Astrocyte (in vitro differentiated cells and primary cell): Measurements from ENCODE around the gene ANO8.

Source experiments
- CTCF ChIP-seq: IDR thresholded peaks from 2 replicates; pipeline ENCODE4 v1.5.1; 2011; ENCODE audit warnings: low read depth, mild to moderate bottlenecking, inconsistent platforms, low read length, moderate library complexity; ENCODE audit not compliant: insufficient read depth
- EZH2 ChIP-seq: IDR thresholded peaks from 2 replicates; pipeline ENCODE4 v1.6.1; 2012; ENCODE audit warnings: mild to moderate bottlenecking, low read length, inconsistent platforms; ENCODE audit not compliant: insufficient read depth

DNA sequence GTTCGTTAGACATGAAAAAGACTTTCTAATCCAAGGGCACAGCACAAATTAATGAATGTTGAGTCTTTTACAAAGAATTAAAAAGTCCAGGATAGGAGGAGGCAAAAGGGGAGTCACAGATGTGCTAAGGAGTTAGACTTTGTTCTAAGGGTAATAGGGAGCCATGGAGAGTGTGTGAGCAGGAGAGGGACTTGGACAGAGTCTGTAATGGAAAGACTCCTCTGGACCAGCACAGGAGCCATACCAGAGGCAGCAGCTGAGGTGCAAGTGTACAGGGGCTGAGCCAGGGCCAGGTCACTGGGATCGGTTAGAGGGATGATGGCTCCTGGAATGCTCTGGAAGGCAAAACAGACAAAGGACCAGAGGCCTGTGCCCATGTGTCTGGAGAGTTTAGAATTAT, 13.2 kb upstream of the ANO8 start:
- TF ChIP-seq CTCF = no peak
- TF ChIP-seq EZH2 = no peak
